ENCODE measurements around the gene LRRC4C.

The LRRC4C gene

GRCh38 chr11:40506226-40506625 is 953.2 kb downstream of the LRRC4C start:
- no peak for DNase-seq (ENCODE audit: low read depth, low spot score)

DNA sequence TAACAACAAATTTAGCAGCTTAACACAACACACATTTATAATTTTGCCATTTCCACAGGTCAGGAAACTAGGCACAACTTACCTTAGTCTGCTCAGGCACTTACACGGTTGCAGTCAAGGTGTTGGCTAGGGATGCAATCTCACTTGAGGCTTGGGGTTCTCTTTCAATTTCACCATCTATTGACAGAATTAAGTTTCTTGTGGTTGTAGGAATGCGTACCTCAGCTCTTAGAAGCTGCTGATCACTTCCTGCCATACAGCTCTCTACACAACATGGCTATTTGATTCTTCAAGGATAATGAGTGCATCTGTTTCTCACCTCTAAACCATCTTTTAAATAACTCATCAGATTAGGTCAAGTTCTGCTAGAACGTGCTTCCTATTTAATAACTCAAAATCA is 968.1 kb downstream of the LRRC4C start:
- no peak for DNase-seq (ENCODE audit: low read depth, low spot score)

- DNase-seq (ENCODE audit: low read depth, low spot score) = no peak
Observed at GRCh38 chr11:40467771-40468170, 991.7 kb downstream of the LRRC4C start.

- DNase-seq (ENCODE audit: low read depth, low spot score) = no peak
Observed at GRCh38 chr11:40445391-40445790, 1014.1 kb downstream of the LRRC4C start.

DNA sequence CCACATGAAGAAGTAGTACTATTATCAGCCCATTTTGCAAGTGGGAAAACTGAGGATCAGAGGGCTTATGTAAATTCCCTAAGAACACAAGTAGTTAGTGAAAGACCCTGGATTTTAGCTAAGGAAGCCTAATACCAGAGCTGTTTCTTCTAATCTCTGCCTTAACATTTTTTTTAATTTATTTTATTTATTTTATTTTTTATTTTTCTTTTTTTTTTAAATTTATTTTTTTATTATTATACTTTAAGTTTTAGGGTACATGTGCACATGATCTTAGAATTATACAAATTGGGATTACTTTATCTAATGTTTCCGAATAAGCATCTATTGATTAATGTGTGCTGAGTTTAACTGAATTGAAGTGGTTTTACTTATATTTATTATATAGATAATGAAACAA is 1015.3 kb downstream of the LRRC4C start:
- DNase-seq (ENCODE audit: low read depth, low spot score) = no peak

GRCh38 chr11:40435344-40435743 is 1024.1 kb downstream of the LRRC4C start:
- no peak for DNase-seq (ENCODE audit: low read depth, low spot score)

DNA sequence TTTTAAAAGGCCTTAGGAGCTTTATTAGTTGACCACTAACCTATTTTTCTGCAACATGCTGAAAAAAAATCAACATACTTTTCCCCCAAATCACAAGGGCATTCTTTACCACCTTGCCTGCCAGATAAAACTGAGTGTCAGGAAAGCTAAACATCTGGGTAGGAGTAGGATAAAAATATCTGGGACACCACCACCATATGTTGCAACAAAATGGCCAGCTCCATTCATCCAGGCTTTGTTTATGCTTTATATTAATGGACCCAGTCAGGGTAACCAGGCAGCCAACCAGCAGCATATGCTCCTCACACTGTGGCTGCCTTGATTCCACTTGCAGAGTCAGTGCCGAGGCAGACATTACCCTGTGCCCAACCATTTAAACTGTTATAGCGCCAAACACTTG is 1024.5 kb downstream of the LRRC4C start:
- DNase-seq (ENCODE audit: low read depth, low spot score) = no peak

GRCh38 chr11:40432358-40432757 is 1027.1 kb downstream of the LRRC4C start:
- no peak for DNase-seq (ENCODE audit: low read depth, low spot score)

DNA sequence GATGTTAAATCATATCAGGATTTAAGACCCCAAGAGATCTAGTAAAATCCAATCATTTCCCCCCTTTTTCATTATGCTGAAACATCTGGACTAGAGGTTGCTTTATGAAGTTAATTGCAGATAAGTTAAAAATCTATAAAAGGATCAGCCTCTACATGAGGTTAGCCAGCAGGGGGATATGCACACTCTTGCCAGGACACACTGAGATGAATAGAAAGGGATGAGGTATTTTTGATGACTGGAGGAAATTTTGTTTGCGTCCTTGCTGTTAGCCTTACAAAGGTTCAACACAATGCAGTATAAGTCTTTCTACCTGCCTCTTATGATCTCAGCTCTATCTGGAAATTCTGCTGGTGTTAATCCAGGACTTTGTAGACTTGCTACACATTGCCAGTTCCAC is 1034.3 kb downstream of the LRRC4C start:
- DNase-seq (ENCODE audit: low read depth, low spot score) = no peak

DNA sequence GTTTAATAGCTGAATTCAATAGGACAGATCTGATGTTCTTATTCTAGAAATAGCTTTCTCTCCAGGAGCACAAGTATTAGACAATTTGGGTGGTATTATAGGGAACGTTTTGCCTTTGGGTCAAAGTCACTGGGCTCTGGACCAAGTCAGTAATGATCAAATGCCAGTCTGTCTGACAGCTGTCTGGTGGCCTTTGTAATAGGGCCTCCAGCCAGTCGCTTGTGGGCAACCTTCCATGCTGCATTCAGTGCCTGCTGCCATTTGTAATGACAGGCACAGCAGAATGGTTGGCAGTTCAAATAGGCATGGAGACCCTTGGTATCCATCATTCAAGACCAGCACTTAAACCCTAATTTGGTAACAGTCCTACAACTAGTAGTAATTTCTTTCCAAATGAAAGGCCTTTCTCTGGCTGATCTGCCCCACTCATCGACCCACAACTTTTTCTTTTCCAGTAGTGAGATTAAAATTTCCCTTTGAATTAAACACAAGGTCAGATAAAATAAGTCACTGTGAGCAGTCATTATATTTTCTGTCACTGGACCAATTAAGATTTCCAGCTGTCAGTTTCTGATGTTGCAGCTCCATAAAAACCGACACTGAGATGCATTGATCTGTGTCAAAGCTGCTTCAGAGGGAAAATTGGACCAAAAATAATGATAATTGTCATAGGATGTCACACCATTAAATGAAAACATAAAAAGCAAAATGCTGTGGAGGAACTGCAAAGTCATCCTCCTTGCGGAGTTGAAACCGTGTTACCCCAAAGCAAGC is 1038.1 kb downstream of the LRRC4C start:
- DNase-seq (ENCODE audit: low read depth, low spot score) = no peak

- DNase-seq (ENCODE audit: low read depth, low spot score) = no peak
Observed at GRCh38 chr11:40417627-40418026, 1041.8 kb downstream of the LRRC4C start.

- DNase-seq (ENCODE audit: low read depth, low spot score) = no peak
Observed at GRCh38 chr11:40407355-40407754, 1052.1 kb downstream of the LRRC4C start.

DNA sequence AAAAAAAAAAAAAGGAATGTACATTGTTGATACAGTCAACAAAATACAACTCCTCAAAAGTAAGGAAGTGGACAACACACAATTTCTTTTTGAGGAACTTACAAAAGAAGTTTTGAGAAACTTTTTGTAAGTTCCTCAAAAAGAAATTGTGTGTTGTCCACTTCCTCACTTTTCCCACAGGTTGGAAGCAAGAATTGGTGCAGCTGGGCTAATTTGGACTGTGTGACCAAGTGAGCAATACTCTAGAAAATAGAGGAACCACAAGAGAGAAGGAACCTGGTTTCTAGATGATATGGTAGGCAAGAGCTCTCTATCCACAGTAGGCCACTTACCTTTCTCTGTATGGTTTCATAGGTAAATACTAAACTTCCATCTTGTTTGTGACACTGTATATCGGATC is 1053.8 kb downstream of the LRRC4C start:
- DNase-seq (ENCODE audit: low read depth, low spot score) = no peak

- no peak for DNase-seq (ENCODE audit: low read depth, low spot score)
Observed at GRCh38 chr11:40403321-40403720, 1056.1 kb downstream of the LRRC4C start.

DNA sequence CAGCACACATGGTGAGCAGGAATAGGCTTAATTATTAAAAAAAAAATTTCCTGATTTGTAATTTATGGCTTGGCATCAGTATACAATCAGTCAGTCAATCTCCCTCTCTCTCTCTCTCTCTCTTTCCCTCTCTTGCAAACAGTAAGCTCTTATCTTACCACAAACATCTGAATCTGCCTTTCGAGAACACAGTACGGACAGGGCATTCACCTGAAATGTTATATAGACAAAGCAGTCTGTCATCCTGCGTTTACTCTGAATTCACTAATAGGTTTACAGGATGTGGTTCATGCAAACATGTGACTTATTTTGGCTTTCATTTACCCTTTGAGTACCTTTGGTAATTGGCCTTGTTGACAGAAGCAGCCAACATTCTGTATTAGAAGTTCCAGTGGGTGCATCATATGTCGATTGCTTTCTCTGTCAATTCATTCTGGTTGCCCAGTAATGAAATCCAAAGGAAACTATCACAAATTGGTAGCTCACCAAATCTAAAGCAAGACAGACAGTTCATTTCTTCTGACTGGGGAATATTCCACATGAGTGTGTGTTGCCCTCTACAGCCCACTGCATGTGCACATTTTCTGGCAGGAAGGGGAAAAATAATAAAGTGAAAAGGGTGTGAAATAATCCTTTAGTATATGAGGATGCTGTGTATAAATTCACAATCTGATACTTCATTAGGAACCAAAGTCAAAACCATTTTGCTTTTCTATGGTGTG is 1058.2 kb downstream of the LRRC4C start:
- DNase-seq (ENCODE audit: low read depth, low spot score) = no peak

DNA sequence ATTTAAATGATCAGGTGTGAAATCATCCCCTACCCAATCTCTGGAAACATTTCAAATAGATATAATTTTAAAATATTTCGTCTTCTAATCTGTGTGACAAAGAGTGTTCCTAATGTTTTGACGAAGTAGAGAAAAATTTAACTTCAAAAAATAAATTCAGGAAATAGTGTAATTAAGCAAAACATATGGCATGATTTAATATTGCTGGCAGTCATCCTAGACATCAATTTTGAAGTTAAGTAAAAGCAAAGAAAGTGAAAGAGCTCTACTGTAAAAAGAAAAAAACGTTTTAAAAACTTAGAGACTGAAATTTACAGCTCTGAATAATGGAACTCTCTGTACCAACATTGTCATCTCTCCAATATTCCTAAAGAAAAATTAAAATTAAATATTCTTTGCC is 1062.3 kb downstream of the LRRC4C start:
- no peak for DNase-seq (ENCODE audit: low read depth, low spot score)

- DNase-seq (ENCODE audit: low read depth, low spot score) = no peak
Observed at GRCh38 chr11:40393511-40393910, 1065.9 kb downstream of the LRRC4C start.

- DNase-seq (ENCODE audit: low read depth, low spot score) = no peak
Observed at GRCh38 chr11:40391679-40392078, 1067.8 kb downstream of the LRRC4C start.

DNA sequence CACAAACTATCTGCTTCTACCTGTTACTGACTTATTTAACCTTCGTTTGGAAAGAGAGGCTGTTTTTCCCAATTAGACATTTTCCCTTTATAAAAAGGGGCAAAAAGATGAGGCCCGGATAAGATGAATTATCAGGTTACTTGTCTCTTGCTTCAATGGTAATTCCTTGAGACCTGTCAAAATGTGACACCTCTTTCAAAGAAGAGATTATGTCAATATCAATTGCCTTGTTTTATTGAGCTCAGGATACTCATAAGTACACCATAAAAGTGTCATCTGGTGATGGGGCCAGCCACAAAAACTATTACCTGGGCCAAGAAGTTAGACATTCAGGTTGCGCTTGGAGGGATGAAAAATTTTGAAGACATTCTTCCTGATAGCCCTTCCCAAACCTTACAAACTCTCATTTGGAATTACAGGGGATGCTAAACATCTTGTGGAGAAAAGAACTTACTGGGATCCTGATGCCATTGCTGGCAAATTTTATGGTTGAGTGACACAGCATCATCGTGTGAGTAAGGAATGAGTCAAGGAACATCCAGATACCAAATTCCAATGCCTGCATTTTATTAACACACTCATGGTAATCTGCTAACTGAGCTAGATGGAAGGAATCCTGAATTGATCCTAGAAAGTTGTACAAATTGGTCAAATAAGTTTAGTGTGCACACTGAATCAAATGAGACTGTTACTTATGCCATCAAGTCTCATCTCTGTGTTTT is 1071.2 kb downstream of the LRRC4C start:
- DNase-seq (ENCODE audit: low read depth, low spot score) = no peak

DNA sequence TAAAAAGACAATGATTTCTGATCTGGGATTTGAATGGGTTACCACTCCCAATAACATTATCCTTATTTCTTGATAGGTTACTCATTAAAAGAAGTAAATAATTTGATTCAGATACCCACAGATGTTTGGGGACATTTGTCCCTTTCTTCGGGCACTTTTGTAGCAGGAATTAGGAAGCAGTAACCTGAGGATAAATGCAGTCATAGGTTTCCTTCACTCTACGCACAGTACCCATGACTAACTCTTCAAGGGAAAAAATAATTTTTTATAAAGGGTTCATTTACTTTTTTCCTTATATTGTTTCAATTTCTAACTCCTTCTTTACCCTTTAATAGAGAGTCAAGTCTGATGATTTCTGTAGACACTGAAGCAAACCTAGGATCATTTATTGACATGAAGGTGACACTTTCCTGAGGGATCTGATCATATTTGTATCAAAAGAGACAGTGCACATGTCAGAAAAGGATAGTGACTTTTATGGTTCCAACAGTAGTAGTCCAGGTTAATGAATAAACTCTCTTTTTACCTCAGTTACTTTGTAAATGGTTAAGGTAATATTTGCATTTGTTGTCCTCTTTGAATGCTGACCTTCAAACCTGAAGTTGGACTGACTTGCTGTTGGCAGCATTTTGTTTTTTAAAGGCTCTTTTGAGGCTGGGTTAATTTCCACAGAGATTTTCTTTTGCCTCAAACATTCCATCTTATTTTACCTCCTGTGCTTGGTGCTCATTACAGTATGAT is 1072.0 kb downstream of the LRRC4C start:
- DNase-seq (ENCODE audit: low read depth, low spot score) = no peak

- DNase-seq (ENCODE audit: low read depth, low spot score) = no peak
Observed at GRCh38 chr11:40384991-40385390, 1074.5 kb downstream of the LRRC4C start.

DNA sequence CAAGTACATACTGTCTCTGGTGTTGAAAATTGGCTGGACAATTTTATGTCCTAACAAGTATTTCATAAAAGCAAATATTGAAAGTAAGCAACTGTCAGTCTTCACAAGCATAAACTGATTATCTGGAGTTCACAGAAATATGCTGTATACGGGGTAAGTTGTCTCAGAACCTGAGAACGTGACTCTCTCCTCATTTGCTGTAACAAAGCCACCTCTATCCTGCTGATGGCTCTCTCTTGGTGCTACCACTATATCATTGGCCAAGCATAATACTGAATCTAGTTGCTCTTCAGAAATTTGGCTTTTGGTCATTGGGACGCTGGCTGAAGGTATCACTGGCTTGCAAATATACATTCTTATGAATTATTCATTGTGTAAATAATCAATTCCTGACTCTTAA is 1078.0 kb downstream of the LRRC4C start:
- DNase-seq (ENCODE audit: low read depth, low spot score) = no peak

Data from brain pericyte (primary cell).